Measurements from ENCODE around the gene PRRT4. TPM values are rescaled to one million over a fixed set of nuclear protein-coding genes. Genes with fewer than 3 reads are reported as not detected.

The PRRT4 gene
- total and polyA plus RNA-seq, 2 of the 4 experiments (the other 2 are of a cell fraction): not detected

GRCh38 chr7:128310499-128310898, 51.0 kb downstream of the PRRT4 start:
- POLR2A ChIA-PET (ENCODE audit: unreplicated experiment): no interaction called here
- Histone ChIP-seq H2AK9ac (replicated peaks; ENCODE audit: low read depth, low read length, poor library complexity) (no peak overlapping the region), H2BK20ac (ENCODE audit: low read depth, low read length) (no peak overlapping the region), H3K4ac (ENCODE audit: low read depth, low read length) (no peak overlapping the region), H3K27me3 (ENCODE audit: control insufficient read depth, insufficient read depth, low read length) (no peaks in the 10 kb centered on the region), H2BK15ac (ENCODE audit: low read depth, low read length) (no peak overlapping the region), H3K9ac (ENCODE audit: low read depth, low read length) (no peak overlapping the region), H3K36me3 (ENCODE audit: control insufficient read depth, insufficient read depth, low read length) (peaks cover 44% of the 10 kb centered on the region), H4K20me1 (ENCODE audit: insufficient read depth, low read length) (no peaks in the 10 kb centered on the region), H3K4me3 (ENCODE audit: insufficient read depth, low read depth, low read length) (no peak overlapping the region), H3K9me1 (ENCODE audit: insufficient read depth, low read length) (no peaks in the 10 kb centered on the region; the same call in 1 of the 2 replicates), H3K18ac (ENCODE audit: low read depth, low read length) (no peak overlapping the region), H3K79me1 (ENCODE audit: low read depth in 1 of 2, low read length in 2 of 2) (no peaks in the 10 kb centered on the region; a peak in 2 of 4 replicates), H3K9me3 (ENCODE audit: control insufficient read depth, insufficient read depth, low read length) (no peaks in the 10 kb centered on the region), H4K5ac (ENCODE audit: low read depth, low read length) (no peak overlapping the region), H2AK5ac (ENCODE audit: low read depth, low read length) (no peak overlapping the region), H2AFZ (replicated peaks; ENCODE audit: low read length, poor library complexity) (no peak overlapping the region), H3K4me1 (ENCODE audit: control insufficient read depth, insufficient read depth, low read length) (no peaks in the 10 kb centered on the region), H3K23ac (ENCODE audit: low read depth, low read length) (no peak overlapping the region), H4K91ac (ENCODE audit: insufficient read depth, low read depth, low read length) (no peak overlapping the region), H2BK120ac (ENCODE audit: low read depth, low read length) (no peak overlapping the region), H2BK5ac (ENCODE audit: low read depth, low read length, poor library complexity, severe bottlenecking) (no peak overlapping the region), H4K8ac (ENCODE audit: low read depth in 2 of 2, low read length in 2 of 2) (no peak overlapping the region), H3K14ac (replicated peaks; ENCODE audit: low read depth, low read length) (no peak overlapping the region), H3K56ac (ENCODE audit: extremely low read depth, insufficient read depth, low read length) (no peak overlapping the region), H3K27ac (ENCODE audit: insufficient read depth, low read length) (no peak overlapping the region), H3K4me2 (ENCODE audit: low read depth, low read length) (no peak overlapping the region)
- intact Hi-C loops (cut with micrococcal nuclease) (no loop called here), dilution Hi-C loops (cut with HindIII; ENCODE audit: low sequenced_read_pairs, unreplicated experiment) (no loop called here), in situ Hi-C loops (cut with MboI; ENCODE audit: low sequenced_read_pairs) (no loop called here)
- no peak for DNase-seq
- CTCF ChIA-PET: no interaction called here
- no peak for ATAC-seq (ENCODE audit: low read depth)
- TF ChIP-seq POLR2A (IDR thresholded peaks at IDR 0.05; ENCODE audit: low read depth, low read length) (no peak), MAFK (IDR thresholded peaks at IDR 0.05; ENCODE audit: low read depth, low read length) (no peak), NFE2L2 (IDR thresholded peaks at IDR 0.05; ENCODE audit: low read depth, low read length) (no peak), FOS (IDR thresholded peaks at IDR 0.05; ENCODE audit: low read depth, low read length) (no peak), CHD1 (IDR thresholded peaks at IDR 0.05; ENCODE audit: low read depth, low read length) (no peak), BHLHE40 (IDR thresholded peaks at IDR 0.05; ENCODE audit: low read depth, low read length) (no peak), CTCF (conservative IDR thresholded peaks at IDR 0.05; ENCODE audit: low read depth, low read length) (no peak), RAD21 (IDR thresholded peaks at IDR 0.05; ENCODE audit: low read length) (no peak), USF2 (IDR thresholded peaks at IDR 0.05; ENCODE audit: low read depth, low read length) (no peak)
- TF ChIP-seq, protein P1, sequence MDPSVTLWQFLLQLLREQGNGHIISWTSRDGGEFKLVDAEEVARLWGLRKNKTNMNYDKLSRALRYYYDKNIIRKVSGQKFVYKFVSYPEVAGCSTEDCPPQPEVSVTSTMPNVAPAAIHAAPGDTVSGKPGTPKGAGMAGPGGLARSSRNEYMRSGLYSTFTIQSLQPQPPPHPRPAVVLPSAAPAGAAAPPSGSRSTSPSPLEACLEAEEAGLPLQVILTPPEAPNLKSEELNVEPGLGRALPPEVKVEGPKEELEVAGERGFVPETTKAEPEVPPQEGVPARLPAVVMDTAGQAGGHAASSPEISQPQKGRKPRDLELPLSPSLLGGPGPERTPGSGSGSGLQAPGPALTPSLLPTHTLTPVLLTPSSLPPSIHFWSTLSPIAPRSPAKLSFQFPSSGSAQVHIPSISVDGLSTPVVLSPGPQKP (IDR thresholded peaks at IDR 0.05; ENCODE audit: borderline replicate concordance, low read depth, low read length): no peak
- no TSS peak for BruUV-seq (replicated peaks)
- WGBS, 2 experiments (ENCODE audit: extremely low coverage in 2 of 2, insufficient read length in 1 of 2): no CpG with 5 or more reads among the region's 5 CpGs

Data from IMR-90 (cell line).